Neural progenitor cell (in vitro differentiated cells): ENCODE results near the gene EIF2B5. TPM values are rescaled to one million over a fixed set of nuclear protein-coding genes. Genes with fewer than 3 reads are reported as not detected.
A peak's percentile ranks its signal among the peaks of the same experiment; 100 is the strongest.

ENCODE experiments used
- DNase-seq: peaks from one replicate; pipeline ENCODE4 v3.0.0-alpha.2; 2016; ENCODE audit warnings: low spot score
- H2AFZ ChIP-seq: fragments of 200-600 bp; sonication (generic); replicated peaks from 2 replicates; pipeline ENCODE4 v1.6.1; 2016; ENCODE audit warnings: antibody characterized with exemption
- H3F3A ChIP-seq: fragments of 200-600 bp; sonication (generic); 2 replicates; pipeline ENCODE4 v1.6.1; 2016; ENCODE audit warnings: antibody characterized with exemption, low read depth
- H3K27ac ChIP-seq: fragments of 200-600 bp; sonication (generic); 2 replicates; pipeline ENCODE4 v1.5.1; 2016; ENCODE audit warnings: mild to moderate bottlenecking
- H3K27me3 ChIP-seq: fragments of 200-600 bp; sonication (generic); 2 replicates; pipeline ENCODE4 v1.6.1; 2016; ENCODE audit warnings: mild to moderate bottlenecking, moderate library complexity
- H3K36me3 ChIP-seq: fragments of 200-600 bp; sonication (generic); 2 replicates; pipeline ENCODE4 v1.5.1; 2016
- H3K4me1 ChIP-seq: fragments of 200-600 bp; sonication (generic); 2 replicates; pipeline ENCODE4 v1.6.1; 2016; ENCODE audit warnings: mixed run types
- H3K4me2 ChIP-seq: fragments of 200-600 bp; sonication (generic); 2 replicates; pipeline ENCODE4 v1.6.1; 2016
- H3K4me3 ChIP-seq: fragments of 200-600 bp; sonication (generic); 2 replicates; pipeline ENCODE4 v1.5.1; 2016
- H3K79me2 ChIP-seq: fragments of 200-600 bp; sonication (generic); 2 replicates; pipeline ENCODE4 v1.6.1; 2016; ENCODE audit warnings: low read depth
- H3K9ac ChIP-seq: fragments of 200-600 bp; sonication (generic); 2 replicates; pipeline ENCODE4 v1.6.1; 2016
- H3K9me3 ChIP-seq: fragments of 200-600 bp; sonication (generic); 2 replicates; pipeline ENCODE4 v1.5.1; 2016; ENCODE audit warnings: low read depth
- H4K20me1 ChIP-seq: fragments of 200-600 bp; sonication (generic); 2 replicates; pipeline ENCODE4 v1.6.1; 2016; ENCODE audit warnings: low read depth
- H3K27ac Mint-ChIP-seq: 3 replicates; pipeline ENCODE4 v1.8.0; 2021; ENCODE audit warnings: mixed read lengths
- H3K27me3 Mint-ChIP-seq: 2 replicates; pipeline ENCODE4 v1.8.0; 2022; ENCODE audit warnings: low read depth, mild to moderate bottlenecking, inconsistent platforms, moderate library complexity, mixed read lengths; ENCODE audit not compliant: insufficient read depth
- H3K36me3 Mint-ChIP-seq: 3 replicates; pipeline ENCODE4 v1.8.0; 2021; ENCODE audit warnings: mixed read lengths
- H3K4me1 Mint-ChIP-seq: 3 replicates; pipeline ENCODE4 v1.8.0; 2021; ENCODE audit warnings: mixed read lengths
- H3K4me3 Mint-ChIP-seq: 3 replicates; pipeline ENCODE4 v1.8.0; 2021; ENCODE audit warnings: mild to moderate bottlenecking, moderate library complexity, mixed read lengths
- H3K9me3 Mint-ChIP-seq: 3 replicates; pipeline ENCODE4 v1.8.0; 2020; ENCODE audit warnings: mixed read lengths
- EZH2 ChIP-seq: fragments of 200-600 bp; sonication (generic); IDR thresholded peaks from 2 replicates; pipeline ENCODE4 v1.6.1; 2017; ENCODE audit warnings: antibody characterized with exemption, mild to moderate bottlenecking, moderate library complexity
- EZH2phosphoT487 ChIP-seq: fragments of 200-600 bp; sonication (generic); IDR thresholded peaks from 2 replicates; pipeline ENCODE4 v1.6.1; 2017; ENCODE audit warnings: antibody characterized with exemption
- total RNA-seq: library from RNA; depleted of rRNA; stranded (reverse); fragments of >200 nt; gene quantifications from 2 replicates; pipeline ENCODE4 v1.2.3, GENCODE V29; 2015; ENCODE audit warnings: low replicate concordance
- TF ChIP-seq, protein P1 (sequence below): fragments of 200-600 bp; sonication (generic); IDR thresholded peaks from 2 replicates; pipeline ENCODE4 v1.5.1; 2017; ENCODE audit warnings: antibody characterized with exemption, mild to moderate bottlenecking

The EIF2B5 gene
- total RNA-seq, 1 donor from 2014 or later, result 69.1 TPM

DNA sequence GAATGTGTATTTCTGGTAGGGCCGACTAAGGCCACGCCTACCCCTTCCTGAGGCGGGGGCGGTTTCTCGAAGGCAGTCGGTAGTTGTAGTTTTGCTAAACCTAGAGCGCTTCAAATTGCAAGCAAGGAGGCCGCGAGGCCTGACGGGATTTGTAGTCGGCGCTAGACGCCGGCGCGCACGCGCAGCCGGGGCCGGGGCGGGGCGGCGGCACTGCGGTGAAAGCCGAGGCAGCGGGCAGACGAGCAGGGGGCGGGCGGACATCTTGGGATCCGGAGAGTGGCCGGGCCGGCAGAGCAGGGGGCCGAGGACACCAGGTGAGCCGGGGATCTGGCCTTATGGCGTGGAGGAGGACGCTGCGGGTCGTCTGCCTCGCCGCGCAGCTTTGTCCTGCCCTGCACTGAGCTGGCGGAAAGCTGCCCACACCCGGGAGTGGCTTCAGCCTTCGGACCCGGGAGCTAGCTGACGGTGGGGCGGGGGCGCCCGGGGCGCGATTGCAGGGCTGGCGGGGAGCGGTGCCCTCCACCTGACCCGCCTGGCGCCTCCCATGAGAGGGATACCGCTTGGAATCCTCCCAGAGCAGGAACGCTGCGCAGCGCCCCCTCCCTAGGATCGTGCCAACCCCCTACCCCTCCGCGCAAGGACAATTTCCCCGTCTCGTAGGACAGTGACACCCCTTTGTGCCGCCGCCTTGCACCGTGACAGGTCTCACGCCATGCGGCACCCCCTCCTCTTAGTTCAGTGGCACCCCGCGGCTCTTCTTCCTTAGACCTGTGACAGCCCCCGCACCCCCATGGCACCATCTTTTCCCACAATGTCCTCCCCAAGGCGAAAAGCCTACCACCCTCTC, 39.7 kb downstream of the EIF2B5 start, which contains the start of gene AP2M1:
TSS of gene AP2M1 (plus strand) at position 210 of the 847 bp plus-strand sequence. CDS start 2,139 bp downstream, outside the sequence.
- TF ChIP-seq EZH2, result no peak
- TF ChIP-seq, protein P1, sequence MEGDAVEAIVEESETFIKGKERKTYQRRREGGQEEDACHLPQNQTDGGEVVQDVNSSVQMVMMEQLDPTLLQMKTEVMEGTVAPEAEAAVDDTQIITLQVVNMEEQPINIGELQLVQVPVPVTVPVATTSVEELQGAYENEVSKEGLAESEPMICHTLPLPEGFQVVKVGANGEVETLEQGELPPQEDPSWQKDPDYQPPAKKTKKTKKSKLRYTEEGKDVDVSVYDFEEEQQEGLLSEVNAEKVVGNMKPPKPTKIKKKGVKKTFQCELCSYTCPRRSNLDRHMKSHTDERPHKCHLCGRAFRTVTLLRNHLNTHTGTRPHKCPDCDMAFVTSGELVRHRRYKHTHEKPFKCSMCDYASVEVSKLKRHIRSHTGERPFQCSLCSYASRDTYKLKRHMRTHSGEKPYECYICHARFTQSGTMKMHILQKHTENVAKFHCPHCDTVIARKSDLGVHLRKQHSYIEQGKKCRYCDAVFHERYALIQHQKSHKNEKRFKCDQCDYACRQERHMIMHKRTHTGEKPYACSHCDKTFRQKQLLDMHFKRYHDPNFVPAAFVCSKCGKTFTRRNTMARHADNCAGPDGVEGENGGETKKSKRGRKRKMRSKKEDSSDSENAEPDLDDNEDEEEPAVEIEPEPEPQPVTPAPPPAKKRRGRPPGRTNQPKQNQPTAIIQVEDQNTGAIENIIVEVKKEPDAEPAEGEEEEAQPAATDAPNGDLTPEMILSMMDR, result no peak
- TF ChIP-seq EZH2phosphoT487, result no peak
- no peak within 1 kb of the TSS for H2AFZ ChIP-seq
- peaks cover 32% of the 10 kb centered on the region for H4K20me1 ChIP-seq

GRCh38 chr3:184175506-184175905, 40.3 kb downstream of the EIF2B5 start:
- Histone ChIP-seq H3K9ac (peak overlapping the region; percentile 82), H3K36me3 (no peaks in the 10 kb centered on the region), H3K27ac (peak overlapping the region; percentile 81), H2AFZ (no peak overlapping the region), H3K79me2 (peaks cover 44% of the 10 kb centered on the region), H3K4me3 (peak overlapping the region; percentile 97), H3K4me2 (peak overlapping the region; percentile 98), H3F3A (peaks cover 34% of the 10 kb centered on the region), H3K9me3 (no peaks in the 10 kb centered on the region), H4K20me1 (peaks cover 32% of the 10 kb centered on the region), H3K27me3 (no peaks in the 10 kb centered on the region), H3K4me1 (peaks cover 22% of the 10 kb centered on the region)
- TF ChIP-seq, protein P1, result no peak
- no peak for TF ChIP-seq EZH2phosphoT487
- TF ChIP-seq EZH2, result no peak
- Mint-ChIP-seq H3K4me1 (peaks cover 42% of the 10 kb centered on the region), H3K27ac (peak overlapping the region; percentile 95), H3K27me3 (peaks cover 6% of the 10 kb centered on the region), H3K36me3 (peaks cover 38% of the 10 kb centered on the region), H3K4me3 (peak overlapping the region; percentile 92), H3K9me3 (no peaks in the 10 kb centered on the region)
- no peak for DNase-seq

More for the DNA sequence above, 39.7 kb downstream of the EIF2B5 start, which contains the start of gene AP2M1:
- Mint-ChIP-seq H3K4me3 (peak within 1 kb of the TSS; percentile 92), H3K27ac (peak within 1 kb of the TSS; percentile 95), H3K9me3 (no peaks in the 10 kb centered on the region), H3K27me3 (peaks cover 6% of the 10 kb centered on the region), H3K4me1 (peaks cover 42% of the 10 kb centered on the region), H3K36me3 (peaks cover 32% of the 10 kb centered on the region)
- no peaks in the 10 kb centered on the region for H3K36me3 ChIP-seq
- H3K4me1 ChIP-seq, result peaks cover 22% of the 10 kb centered on the region
- peak within 1 kb of the TSS; percentile 82 for H3K9ac ChIP-seq
- H3K4me2 ChIP-seq, result peak within 1 kb of the TSS; percentile 98
- no peaks in the 10 kb centered on the region for H3K27me3 ChIP-seq
- peaks cover 34% of the 10 kb centered on the region for H3F3A ChIP-seq
- H3K79me2 ChIP-seq, result peaks cover 43% of the 10 kb centered on the region
- H3K4me3 ChIP-seq, result peak within 1 kb of the TSS; percentile 97
- peak within 1 kb of the TSS; percentile 81 for H3K27ac ChIP-seq
- no peaks in the 10 kb centered on the region for H3K9me3 ChIP-seq
- DNase-seq, result peak; percentile 99

GRCh38 chr3:184175981-184176376, 40.8 kb downstream of the EIF2B5 start:
- peak overlapping the region; percentile 81 for H3K27ac ChIP-seq
- Mint-ChIP-seq H3K27ac (peak overlapping the region; percentile 95), H3K27me3 (peaks cover 6% of the 10 kb centered on the region), H3K9me3 (no peaks in the 10 kb centered on the region), H3K4me3 (peak overlapping the region; percentile 92), H3K4me1 (peaks cover 42% of the 10 kb centered on the region), H3K36me3 (peaks cover 39% of the 10 kb centered on the region)
- peaks cover 34% of the 10 kb centered on the region for H3F3A ChIP-seq
- H3K9me3 ChIP-seq, result no peaks in the 10 kb centered on the region
- peak overlapping the region; percentile 97 for H3K4me3 ChIP-seq
- no peak for DNase-seq
- TF ChIP-seq EZH2phosphoT487, result no peak
- no peak for TF ChIP-seq EZH2
- TF ChIP-seq, protein P1, result no peak
- peaks cover 32% of the 10 kb centered on the region for H4K20me1 ChIP-seq
- H2AFZ ChIP-seq, result no peak overlapping the region
- no peaks in the 10 kb centered on the region for H3K36me3 ChIP-seq
- no peaks in the 10 kb centered on the region for H3K27me3 ChIP-seq
- H3K4me1 ChIP-seq, result peaks cover 22% of the 10 kb centered on the region
- H3K9ac ChIP-seq, result peak overlapping the region; percentile 82
- peaks cover 44% of the 10 kb centered on the region for H3K79me2 ChIP-seq
- H3K4me2 ChIP-seq, result peak overlapping the region; percentile 98
